Osteocyte (in vitro differentiated cells): ENCODE data around the gene F8. TPM values are rescaled to one million over a fixed set of nuclear protein-coding genes. Genes with fewer than 3 reads are reported as not detected.

ENCODE experiments used
- DNase-seq: peaks from one replicate; pipeline ENCODE4 v3.0.0; 2021; ENCODE audit warnings: mixed read lengths; ENCODE audit not compliant: unreplicated experiment; ENCODE audit errors: extremely low spot score
- H3K27ac Mint-ChIP-seq: one replicate; pipeline ENCODE4 v1.8.0; 2021; ENCODE audit warnings: mild to moderate bottlenecking, mixed read lengths; ENCODE audit not compliant: unreplicated experiment
- H3K27me3 Mint-ChIP-seq: one replicate; pipeline ENCODE4 v1.8.0; 2021; ENCODE audit warnings: mixed read lengths; ENCODE audit not compliant: unreplicated experiment
- H3K36me3 Mint-ChIP-seq: one replicate; pipeline ENCODE4 v1.8.0; 2021; ENCODE audit warnings: mixed read lengths; ENCODE audit not compliant: unreplicated experiment
- H3K4me1 Mint-ChIP-seq: one replicate; pipeline ENCODE4 v1.8.0; 2021; ENCODE audit warnings: mixed read lengths; ENCODE audit not compliant: unreplicated experiment
- H3K4me3 Mint-ChIP-seq: one replicate; pipeline ENCODE4 v1.8.0; 2021; ENCODE audit warnings: mild to moderate bottlenecking, moderate library complexity, mixed read lengths; ENCODE audit not compliant: unreplicated experiment
- H3K9me3 Mint-ChIP-seq: one replicate; pipeline ENCODE4 v1.8.0; 2021; ENCODE audit warnings: mixed read lengths; ENCODE audit not compliant: unreplicated experiment
- CTCF ChIP-seq: fragments of 200-600 bp; sonication (generic); IDR thresholded peaks from 2 replicates; pipeline ENCODE4 v1.5.0; 2021; ENCODE audit warnings: antibody characterized with exemption, mild to moderate bottlenecking, moderate library complexity
- long read RNA-seq: library from polyadenylated mRNA; unstranded; transcript quantifications from one replicate; pipeline ENCODE4 v2.0.0, GENCODE V29; 2021
- total RNA-seq: library from RNA; stranded (reverse); gene quantifications from 2 replicates; pipeline ENCODE4 v1.2.1, GENCODE V29; 2021

Gene F8
- total RNA-seq = 1.9 and 2.2 TPM in 2 replicates
- long read RNA-seq, transcript F8-201 (5 exons, 2,620 nt) = major isoform, 7 of 17 reads
- long read RNA-seq, partial matches to known transcripts = 0 of 17 reads
- long read RNA-seq, other reads (novel, unspliced or antisense) = 9 of 17 reads

GRCh38 chrX:155022585-155022984 lies at the start of gene F8:
TSS of gene F8 (minus strand) at chrX:155022723. CDS start at chrX:155022552, 171 bp downstream.
- peaks cover 1% of the 10 kb centered on the region for H3K4me1 Mint-ChIP-seq
- H3K27me3 Mint-ChIP-seq = peaks cover 20% of the 10 kb centered on the region
- DNase-seq = no peak
- no peak for TF ChIP-seq CTCF
- H3K9me3 Mint-ChIP-seq = no peaks in the 10 kb centered on the region
- H3K4me3 Mint-ChIP-seq = no peak within 1 kb of the TSS
- no peaks in the 10 kb centered on the region for H3K36me3 Mint-ChIP-seq
- no peak within 1 kb of the TSS for H3K27ac Mint-ChIP-seq

GRCh38 chrX:155071694-155072280 lies 49.3 kb upstream of the F8 start:
- no peak for DNase-seq
- H3K9me3 Mint-ChIP-seq = no peaks in the 10 kb centered on the region
- H3K4me1 Mint-ChIP-seq = peaks cover 27% of the 10 kb centered on the region
- no peaks in the 10 kb centered on the region for H3K27me3 Mint-ChIP-seq
- TF ChIP-seq CTCF = no peak
- H3K4me3 Mint-ChIP-seq = peak overlapping the region; percentile 86
- peak overlapping the region; percentile 85 for H3K27ac Mint-ChIP-seq
- H3K36me3 Mint-ChIP-seq = peaks cover 2% of the 10 kb centered on the region

GRCh38 chrX:155070975-155071693 lies 48.6 kb upstream of the F8 start, which contains the start of the genes BRCC3, CMC4 and MTCP1:
TSS of gene BRCC3 (plus strand) at chrX:155071508. CDS start at chrX:155071528, 20 bp downstream.
TSS of gene CMC4 (minus strand) at chrX:155071136. CDS start at chrX:155064023, 7,113 bp downstream.
TSS of gene MTCP1 (minus strand) at chrX:155071136. CDS start at chrX:155066010, 5,126 bp downstream.
- H3K4me3 Mint-ChIP-seq = peak within 1 kb of the TSS; percentile 86
- peak within 1 kb of the TSS; percentile 91 for H3K27ac Mint-ChIP-seq
- peaks cover 2% of the 10 kb centered on the region for H3K36me3 Mint-ChIP-seq
- DNase-seq = peak; percentile 94
- H3K4me1 Mint-ChIP-seq = peaks cover 27% of the 10 kb centered on the region
- no peak for TF ChIP-seq CTCF
- no peaks in the 10 kb centered on the region for H3K9me3 Mint-ChIP-seq
- no peaks in the 10 kb centered on the region for H3K27me3 Mint-ChIP-seq

GRCh38 chrX:155070663-155070974 lies 48.1 kb upstream of the F8 start:
- peaks cover 2% of the 10 kb centered on the region for H3K36me3 Mint-ChIP-seq
- no peak for DNase-seq
- no peaks in the 10 kb centered on the region for H3K9me3 Mint-ChIP-seq
- TF ChIP-seq CTCF = no peak
- peak overlapping the region; percentile 80 for H3K4me3 Mint-ChIP-seq
- peaks cover 27% of the 10 kb centered on the region for H3K4me1 Mint-ChIP-seq
- H3K27me3 Mint-ChIP-seq = no peaks in the 10 kb centered on the region
- H3K27ac Mint-ChIP-seq = peak overlapping the region; percentile 91

GRCh38 chrX:155070038-155070437 lies 47.5 kb upstream of the F8 start:
- no peaks in the 10 kb centered on the region for H3K27me3 Mint-ChIP-seq
- H3K4me3 Mint-ChIP-seq = peak overlapping the region; percentile 80
- DNase-seq = no peak
- peaks cover 2% of the 10 kb centered on the region for H3K36me3 Mint-ChIP-seq
- no peak for TF ChIP-seq CTCF
- peak overlapping the region; percentile 91 for H3K27ac Mint-ChIP-seq
- H3K4me1 Mint-ChIP-seq = peaks cover 27% of the 10 kb centered on the region
- no peaks in the 10 kb centered on the region for H3K9me3 Mint-ChIP-seq
